ENCODE measurements around the gene ANKIB1.

Gene ANKIB1

DNA sequence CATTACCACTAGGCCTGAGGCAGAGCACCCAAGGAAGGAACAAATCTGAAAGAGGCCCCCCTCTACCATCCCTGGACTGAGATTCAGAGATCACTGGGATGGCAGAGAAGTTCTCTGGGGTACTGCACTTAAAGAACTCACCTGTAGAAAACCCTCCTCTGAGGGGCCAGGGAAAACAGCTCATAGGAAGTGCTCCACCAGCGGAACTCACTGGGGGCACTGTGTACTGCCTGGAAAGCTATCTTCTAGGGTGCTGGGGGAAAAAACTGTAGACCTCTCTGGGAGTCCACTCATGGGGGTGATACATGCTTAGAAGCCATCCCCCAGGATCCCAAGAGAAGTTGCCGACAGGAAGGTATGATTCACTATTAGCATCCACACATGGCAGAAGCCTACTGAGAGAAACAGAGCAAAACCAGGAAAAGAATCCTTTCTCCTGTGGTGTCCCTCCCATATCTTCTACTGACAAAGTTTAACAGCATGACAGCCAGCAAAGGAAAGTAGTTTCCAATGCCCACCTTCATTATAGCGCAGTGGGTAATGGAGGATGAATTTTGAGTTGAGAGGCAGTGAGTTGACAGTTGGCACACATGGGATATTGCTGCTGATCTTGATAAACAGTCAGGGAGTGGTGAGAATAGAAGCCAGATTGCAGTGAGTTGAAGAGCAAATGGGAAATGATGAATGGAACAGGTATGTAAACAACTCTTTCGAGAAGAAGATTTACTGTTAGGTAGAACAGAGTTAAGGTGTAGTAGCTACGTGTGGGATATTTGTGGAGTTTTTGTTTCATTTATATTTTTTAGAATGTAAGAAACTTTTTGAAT is 20.9 kb downstream of the ANKIB1 start:
- no peak for DNase-seq (ENCODE audit: low read depth in 3 of 3)

DNA sequence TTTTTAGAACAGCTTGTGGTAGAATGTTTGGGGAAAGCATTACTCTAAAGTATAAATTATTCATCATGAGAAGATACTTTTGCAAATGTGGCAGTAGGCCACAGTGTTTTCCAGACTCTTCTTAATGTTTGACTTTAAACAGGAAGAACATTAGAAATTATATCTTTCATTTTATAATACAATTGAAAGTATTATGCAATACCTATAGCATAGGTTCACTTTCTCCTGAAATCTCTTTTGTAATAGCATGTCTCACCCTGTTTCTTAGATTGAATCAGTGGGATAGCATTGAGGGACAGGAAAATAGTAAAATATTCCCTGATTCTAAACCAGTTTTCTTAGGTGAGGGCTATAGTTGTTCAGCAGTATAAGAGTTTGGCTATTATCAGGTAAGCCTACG is 23.1 kb downstream of the ANKIB1 start:
- DNase-seq (ENCODE audit: low read depth in 3 of 3): no peak

DNA sequence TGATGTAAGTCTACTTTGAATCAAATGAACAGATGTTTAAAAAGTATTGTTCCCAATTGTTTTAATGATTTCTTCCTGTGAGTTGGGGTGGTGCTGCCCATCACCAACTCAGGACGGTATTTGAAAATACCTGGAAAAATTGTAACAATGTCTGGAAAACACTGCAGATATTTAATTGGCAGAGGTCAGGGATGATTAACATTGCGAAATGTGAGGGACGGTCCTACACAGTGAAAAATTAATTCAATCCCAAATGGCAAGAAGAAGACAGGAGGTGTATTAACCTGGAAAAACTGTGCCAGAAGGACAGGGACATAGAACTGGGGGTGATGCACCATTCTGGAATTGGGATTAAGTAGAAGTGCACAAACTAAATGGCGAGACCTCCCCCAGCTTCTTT is 29.6 kb downstream of the ANKIB1 start:
- no peak for DNase-seq (ENCODE audit: low read depth in 3 of 3)

DNA sequence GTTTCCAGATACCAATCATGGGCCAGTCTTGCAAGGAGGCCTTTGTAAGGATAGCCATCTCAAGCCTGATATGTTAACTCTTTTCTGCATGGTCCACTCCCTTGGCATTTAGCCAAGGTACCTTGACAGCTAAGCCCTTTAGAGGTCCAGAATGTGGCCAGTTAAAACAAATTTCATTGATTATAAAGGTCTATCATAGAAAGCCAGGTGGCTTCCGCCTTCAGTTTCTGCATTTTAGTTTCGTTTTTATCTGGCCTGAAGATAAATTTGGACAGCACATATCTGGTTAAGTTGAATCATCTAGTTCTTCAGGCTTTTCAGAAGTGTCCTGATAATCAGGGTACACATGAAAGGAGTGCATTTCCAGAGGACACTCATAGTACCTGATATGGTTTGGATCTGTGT is 30.7 kb downstream of the ANKIB1 start:
- no peak for DNase-seq (ENCODE audit: low read depth in 3 of 3)

DNA sequence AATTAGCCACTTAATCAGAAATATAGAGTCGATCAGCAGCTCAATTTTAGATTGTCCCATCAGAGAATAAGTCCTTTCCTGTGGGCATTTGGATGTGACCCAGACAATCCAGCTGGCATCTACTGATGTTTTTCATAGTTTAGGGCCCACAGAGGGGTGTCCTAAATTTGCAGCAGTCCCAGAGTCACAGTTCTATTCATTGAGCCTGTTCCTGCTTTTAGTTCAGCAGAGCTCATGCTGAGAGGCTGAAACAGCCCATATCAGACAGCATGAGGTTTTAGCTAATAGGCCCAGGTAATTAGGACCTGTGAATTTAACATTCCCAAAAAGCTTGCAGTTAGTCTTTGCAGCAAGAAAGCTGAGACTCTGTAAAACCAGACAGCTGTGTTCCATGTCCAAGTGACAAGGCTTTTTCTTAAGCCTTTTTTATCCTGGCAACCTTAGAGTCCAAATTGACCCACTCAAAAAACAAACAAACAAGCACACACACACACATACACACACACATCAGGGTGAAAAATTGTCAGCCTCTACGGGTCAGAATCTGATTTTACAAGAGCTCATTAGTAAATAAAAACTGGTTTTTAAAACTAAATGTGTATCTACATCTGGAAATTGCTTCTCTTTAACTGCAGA is 33.7 kb downstream of the ANKIB1 start:
- no peak for DNase-seq (ENCODE audit: low read depth in 3 of 3)

DNA sequence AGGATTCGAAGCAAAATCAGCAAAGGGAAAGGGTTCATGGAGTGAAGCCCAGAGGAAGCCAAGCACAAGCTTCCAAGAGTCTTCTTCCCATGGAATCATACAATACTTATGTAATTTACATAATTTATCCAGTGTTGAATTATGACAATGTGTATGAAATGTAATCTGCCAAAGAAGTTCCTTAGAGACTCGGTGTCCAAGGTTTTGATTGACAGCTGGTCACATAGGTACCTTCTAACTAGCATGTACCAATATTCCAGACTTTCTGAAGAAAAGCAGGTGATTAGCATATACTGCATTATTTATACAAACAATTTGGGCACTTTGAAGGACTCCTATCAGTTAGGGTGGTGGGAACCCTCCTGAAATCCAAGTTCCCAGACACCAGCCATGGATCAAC is 35.3 kb downstream of the ANKIB1 start:
- DNase-seq (ENCODE audit: low read depth in 3 of 3): no peak

DNA sequence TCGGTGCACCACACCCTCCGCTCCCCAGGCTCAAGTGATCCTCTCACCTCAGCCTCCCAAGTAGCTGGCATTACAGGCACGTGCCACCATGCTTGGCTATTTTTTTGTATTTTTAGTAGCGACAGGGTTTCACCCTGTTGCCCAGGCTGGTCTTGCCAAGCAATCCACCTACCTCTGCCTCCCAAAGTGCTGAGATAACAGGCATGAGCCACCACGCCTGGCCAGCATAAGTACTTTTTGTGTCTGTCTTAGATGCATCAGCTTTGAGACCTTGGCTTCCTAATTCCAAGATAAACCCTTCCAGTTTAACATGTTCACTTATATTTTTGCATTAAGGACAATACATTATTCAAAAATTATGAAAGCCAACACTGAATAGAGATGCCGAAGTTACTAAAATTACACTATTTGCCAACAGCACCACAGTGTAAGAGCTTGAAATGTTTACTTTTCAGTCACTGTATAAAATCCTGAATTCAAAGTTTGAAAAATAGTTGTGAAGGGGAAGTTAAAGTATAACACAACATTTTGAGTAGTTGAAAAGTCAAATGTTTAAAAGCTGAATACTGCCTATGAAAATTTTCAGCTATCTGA is 36.5 kb downstream of the ANKIB1 start:
- DNase-seq (ENCODE audit: low read depth in 3 of 3): no peak

DNA sequence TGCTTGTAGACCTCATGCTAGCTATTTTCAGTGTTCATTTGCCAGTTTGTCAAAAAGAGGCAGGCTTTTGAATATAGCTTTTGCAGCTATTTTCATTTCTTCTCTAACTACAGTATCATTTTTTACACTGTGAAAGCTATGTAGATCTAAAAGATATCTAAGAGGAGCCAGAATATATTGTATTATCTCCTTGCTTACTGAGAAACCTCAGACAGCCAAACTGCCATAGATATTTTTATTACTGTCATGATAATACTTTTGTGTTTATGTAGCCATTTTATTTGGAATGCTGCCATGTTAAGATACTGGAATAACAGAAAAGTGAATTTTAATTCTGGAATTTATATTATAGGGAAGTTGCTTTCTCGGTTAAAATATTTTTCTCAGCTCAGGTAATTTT is 37.2 kb downstream of the ANKIB1 start:
- no peak for DNase-seq (ENCODE audit: low read depth in 3 of 3)

DNA sequence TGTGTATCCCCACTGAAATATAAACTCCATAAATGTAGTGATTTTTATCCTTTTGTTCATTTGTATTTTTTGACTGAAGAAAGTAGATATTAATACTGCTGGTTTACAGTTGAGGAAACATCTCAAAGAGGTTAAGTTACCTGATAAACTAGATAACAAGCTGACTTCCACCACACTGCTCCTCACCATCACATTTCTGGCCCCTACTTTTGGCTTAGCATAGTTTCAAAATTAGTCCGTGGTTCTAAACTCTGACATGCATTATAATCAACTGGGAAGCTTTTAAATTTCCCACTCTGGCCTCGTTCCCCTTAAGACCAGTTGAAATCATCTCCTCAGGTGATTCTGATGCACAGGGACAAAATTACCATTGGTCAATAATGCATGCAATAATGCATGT is 43.5 kb downstream of the ANKIB1 start:
- DNase-seq (ENCODE audit: low read depth in 3 of 3): no peak

DNA sequence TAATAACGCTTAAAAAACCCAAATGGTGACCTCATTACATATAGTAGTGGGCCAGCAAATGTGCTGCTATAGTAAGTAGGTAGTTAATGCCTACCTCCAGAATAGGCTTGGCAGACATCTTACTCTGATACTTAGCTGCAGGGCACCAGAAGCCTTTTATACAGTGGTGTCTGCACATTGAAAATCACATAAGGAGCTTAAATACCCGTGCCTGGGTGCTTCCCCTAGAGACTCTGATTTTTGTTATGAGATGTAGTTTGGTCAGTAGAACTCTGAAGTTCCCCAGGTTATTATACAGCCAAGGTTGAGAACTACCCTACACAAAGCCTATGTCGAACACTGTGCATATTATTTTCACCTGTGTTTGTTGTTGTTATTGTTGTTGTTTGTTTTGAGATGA is 47.2 kb downstream of the ANKIB1 start:
- DNase-seq (ENCODE audit: low read depth in 3 of 3): no peak

DNA sequence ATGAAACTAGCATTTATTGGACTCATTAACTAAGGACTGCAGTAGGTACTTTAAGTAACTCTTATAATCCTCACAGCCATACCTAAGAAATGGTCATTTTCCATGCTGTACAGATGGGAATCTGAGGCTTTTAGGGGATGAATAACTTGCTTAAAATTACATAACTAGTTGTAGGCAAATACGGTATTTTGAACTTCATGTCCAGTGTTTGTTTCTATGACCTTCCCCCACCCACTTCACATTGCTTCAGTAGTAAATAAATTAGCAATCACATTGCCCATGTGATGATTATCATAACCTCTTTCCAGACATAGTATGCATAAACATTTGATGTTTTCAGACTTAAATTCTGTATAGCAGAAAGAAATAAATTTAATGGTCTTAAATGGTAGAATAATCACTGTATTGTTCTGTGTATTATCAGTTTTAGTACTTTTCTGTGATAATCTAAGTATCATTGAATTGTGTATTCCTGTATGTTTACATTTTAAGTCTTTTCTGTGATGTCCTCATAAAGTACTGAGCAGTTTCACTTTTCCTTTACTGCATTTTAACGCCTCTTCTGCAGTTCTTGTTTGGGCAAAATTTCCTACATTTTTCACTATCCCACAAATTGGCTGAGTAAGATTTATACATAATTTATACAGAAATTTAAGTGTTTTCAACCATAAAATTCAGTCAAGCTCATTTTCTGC is 48.3 kb downstream of the ANKIB1 start:
- DNase-seq (ENCODE audit: low read depth in 3 of 3): no peak

DNA sequence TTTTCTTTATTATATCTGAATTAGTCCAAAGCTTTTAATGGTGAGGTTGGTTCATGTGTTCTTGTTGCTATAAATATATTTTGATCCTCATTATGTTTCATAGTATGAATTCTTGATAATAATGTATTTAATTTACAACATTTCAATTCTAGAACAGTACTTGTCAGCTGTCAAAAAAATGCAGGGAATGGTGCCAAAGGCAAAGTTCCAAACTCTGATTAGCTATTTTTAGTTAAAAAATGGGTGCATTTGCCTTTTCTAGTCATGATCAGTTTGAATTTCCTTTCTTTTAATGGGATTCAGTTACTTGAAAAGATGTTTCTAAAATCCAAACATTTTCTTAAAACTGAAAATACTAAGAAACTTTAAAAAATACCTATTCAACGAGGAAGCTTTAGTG is 49.6 kb downstream of the ANKIB1 start:
- DNase-seq (ENCODE audit: low read depth in 3 of 3): no peak

DNA sequence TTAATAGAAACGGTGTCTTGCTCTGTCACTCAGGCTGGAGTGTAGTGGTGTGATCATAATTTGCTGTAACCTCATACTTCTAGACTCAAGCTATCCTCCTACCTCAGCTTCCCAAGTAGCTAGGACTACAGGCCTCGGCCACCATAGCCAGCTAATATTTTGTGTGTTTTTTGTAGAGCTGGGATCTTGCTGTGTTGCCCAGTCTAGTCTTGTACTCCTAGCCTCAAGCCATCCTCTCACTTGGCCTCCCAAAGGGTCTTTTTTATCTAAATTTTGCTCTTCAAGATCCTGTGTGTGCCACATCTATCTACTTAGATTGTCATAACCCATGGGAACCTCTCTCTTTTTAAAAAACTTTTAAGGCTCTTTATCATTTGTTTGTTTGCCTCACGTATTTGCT is 50.5 kb downstream of the ANKIB1 start:
- no peak for DNase-seq (ENCODE audit: low read depth in 3 of 3)

DNA sequence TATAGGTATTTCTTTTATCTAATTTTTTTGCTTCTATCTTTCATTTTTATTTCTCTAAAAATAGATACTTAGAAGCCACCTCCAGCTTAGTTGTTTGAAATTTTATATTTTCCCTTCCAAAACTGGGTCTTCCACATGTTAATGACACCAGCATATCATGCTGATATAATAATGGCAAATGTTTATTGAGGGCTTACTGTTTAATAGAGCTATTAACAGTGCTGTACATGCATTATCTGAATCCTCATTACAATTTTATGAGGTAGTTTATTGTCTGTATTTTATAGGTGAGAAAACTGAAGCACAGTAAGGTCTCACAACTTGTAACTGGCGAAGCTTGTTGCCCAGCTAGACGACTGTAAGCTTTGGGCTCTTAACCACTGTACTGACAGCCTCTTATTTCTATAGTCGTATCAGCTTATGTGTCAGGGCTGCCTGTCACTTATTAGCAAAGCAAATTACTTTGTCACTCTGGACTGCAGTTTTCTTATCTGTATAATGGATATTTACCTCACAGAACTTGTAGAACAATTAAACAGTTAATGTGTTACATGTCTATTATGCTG is 51.2 kb downstream of the ANKIB1 start:
- no peak for DNase-seq (ENCODE audit: low read depth in 3 of 3)

DNA sequence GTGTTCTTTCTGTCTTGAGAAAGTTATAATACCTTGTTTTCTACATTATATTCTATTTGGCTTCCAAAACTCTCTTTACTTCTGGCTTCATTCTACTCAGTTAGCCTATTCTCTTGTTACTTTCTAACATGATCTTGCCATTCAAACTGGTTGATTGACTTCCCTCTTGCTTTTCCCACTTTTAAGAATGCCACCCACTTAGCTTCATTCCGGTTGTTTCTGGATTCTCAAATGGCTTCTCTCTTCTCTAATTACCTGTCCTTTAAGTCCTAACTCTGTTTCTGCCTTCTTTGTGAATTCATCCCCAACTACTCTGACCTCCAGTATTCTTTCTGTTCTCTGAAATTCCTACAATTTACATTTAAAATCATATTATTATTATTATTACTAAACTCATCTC is 52.0 kb downstream of the ANKIB1 start:
- no peak for DNase-seq (ENCODE audit: low read depth in 3 of 3)

DNA sequence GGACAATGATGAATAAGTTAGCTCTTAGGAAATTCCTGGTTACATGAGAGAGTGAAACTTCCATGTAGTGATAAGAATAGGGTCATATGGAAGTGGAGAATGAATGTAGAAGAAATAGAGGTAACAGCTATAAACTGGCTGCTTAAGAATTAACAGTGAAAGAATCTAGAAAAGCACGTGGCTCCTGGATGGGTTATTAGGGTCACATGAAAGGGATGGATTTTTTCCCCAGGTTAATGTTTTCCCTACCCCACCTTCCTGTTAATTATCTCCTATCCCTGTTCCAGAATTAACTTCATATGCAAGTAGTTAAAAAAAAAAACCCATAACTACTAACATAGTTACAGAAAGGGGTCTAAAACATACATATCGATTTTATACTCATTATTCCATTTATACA is 58.0 kb downstream of the ANKIB1 start:
- no peak for DNase-seq (ENCODE audit: low read depth in 3 of 3)

DNA sequence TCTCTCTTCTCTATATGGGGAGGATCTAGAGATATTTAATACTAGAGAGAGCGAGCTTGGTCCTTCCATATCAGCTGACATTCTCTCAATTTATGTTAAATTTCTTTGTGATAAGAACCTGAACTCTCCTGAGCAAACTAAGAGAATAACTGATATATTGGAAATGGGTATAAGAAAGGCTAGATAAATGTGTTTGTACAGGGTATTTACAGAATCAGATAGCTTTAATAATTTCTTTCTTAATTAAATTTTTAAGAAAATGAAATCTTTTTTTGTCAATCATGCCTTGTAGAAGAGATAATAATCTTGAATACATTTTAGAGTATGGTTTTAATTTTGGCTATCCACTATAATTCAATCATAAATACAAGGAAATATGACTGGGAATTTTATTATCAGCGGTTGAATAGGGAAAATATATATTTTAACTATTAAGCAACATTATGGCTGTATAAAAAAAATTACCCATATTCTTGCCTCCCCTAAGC is 58.7 kb downstream of the ANKIB1 start:
- DNase-seq (ENCODE audit: low read depth in 3 of 3): no peak

DNA sequence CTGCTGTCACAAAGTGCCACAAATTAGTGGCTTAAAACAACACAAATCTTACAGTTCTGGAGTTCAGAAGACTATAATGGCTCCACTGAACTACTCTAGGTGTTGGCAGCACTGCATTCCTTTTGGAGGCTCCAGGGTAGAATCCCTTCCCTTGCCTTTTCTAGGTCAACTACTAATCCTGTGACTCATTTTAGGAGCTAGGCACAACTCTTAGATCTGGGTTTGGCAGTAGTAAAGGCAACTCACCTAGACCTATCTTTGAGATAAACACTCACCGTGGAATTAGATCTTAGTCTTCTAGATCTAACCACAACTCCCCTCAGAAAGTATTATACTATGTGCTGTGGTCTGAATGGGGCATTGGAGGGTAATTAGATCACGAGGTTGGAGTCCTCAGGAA is 60.4 kb downstream of the ANKIB1 start:
- no peak for DNase-seq (ENCODE audit: low read depth in 3 of 3)

DNA sequence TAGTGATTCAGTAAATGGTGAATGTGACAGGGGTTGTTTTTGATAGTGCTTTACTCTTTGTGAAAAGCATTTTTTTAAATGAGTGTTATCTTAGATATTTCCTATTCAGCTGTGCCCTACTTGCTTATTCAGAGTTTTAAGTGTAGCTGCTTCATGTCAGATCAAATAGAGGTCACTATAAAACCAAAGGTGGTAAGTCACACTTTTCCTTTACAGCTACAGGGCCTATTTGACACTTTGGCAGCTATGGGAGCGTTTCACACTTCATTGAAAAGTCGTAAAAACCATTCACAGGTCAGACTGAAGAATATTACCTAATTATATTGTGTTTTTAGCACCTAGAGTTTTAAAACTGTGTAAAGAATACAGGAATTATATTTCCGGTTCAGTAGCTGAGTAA is 67.3 kb downstream of the ANKIB1 start:
- no peak for DNase-seq (ENCODE audit: low read depth in 3 of 3)

DNA sequence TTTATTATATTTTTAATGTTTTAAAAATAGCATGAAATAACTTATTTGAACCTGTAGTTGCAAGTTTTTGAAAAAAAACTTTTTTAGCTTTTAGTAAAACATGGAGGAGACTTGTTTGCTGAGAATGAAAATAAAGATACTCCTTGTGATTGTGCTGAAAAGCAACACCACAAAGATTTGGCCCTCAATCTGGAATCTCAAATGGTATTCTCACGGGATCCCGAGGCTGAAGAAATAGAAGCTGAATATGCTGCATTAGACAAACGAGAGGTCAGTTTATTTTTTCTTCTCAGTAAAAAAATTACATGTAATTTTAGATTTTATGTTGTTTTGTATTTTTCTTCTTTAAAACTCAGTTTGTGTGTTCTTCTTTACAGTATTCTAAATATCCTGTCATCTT is 73.5 kb downstream of the ANKIB1 start:
- no peak for DNase-seq (ENCODE audit: low read depth in 3 of 3)

DNA sequence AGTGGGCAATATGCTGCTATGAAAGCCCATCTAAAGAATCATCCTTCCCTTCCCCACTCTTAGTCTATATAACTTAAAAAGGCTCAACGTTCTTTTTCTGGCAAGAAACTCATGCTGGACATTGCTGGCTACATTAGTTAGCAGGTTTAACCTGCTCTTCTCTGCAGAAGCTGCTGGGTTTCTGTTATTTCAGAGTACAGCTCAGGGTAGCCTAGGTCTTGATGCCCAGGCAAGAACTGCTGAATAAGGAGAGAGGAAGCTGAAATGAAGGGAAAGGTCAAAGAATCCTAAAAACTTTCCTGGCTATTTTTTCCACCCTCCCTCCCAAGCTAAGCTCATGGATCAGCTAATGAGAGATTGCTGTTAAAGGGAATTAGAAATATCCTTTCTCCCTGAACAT is 79.4 kb downstream of the ANKIB1 start:
- DNase-seq (ENCODE audit: low read depth in 3 of 3): no peak

DNA sequence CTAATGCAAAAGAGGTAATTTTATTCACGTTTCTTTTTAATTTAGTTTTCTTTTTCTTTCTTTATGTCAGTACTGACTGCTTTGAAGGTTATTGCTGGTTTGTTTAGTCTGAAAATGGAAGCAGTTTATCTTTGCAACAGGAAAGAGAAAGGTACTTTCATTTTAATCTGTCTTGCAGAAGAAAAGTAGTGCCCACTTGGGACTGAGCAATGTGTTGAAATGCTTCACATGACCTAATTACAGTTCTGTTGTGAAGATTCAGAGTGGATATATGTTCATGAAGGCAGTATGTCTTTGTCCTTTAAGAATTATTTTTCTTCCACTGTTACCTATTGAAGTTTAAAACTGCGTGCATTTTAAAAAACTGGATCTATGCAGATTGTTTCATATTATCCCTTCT is 80.1 kb downstream of the ANKIB1 start:
- no peak for DNase-seq (ENCODE audit: low read depth in 3 of 3)

All from stimulated activated CD4-positive, alpha-beta T cell treated with anti-CD3 and anti-CD28 coated beads, TNF-alpha, amount 100 ng/mL, for 4 hours (primary cell).